ENCODE measurements around the gene TM4SF1. TPM values are rescaled to one million over a fixed set of nuclear protein-coding genes. Genes with fewer than 3 reads are reported as not detected.

The TM4SF1 gene
- total RNA-seq, 1 donor from 2014 or later, result 43.0 TPM

GRCh38 chr3:149417727-149418126 is 40.3 kb upstream of the TM4SF1 start:
- no peak for DNase-seq (ENCODE audit: low read depth)
- no peaks in the 10 kb centered on the region for H3K27me3 ChIP-seq (ENCODE audit: control insufficient read depth, insufficient read depth, low read length)
- TF ChIP-seq, protein P1, sequence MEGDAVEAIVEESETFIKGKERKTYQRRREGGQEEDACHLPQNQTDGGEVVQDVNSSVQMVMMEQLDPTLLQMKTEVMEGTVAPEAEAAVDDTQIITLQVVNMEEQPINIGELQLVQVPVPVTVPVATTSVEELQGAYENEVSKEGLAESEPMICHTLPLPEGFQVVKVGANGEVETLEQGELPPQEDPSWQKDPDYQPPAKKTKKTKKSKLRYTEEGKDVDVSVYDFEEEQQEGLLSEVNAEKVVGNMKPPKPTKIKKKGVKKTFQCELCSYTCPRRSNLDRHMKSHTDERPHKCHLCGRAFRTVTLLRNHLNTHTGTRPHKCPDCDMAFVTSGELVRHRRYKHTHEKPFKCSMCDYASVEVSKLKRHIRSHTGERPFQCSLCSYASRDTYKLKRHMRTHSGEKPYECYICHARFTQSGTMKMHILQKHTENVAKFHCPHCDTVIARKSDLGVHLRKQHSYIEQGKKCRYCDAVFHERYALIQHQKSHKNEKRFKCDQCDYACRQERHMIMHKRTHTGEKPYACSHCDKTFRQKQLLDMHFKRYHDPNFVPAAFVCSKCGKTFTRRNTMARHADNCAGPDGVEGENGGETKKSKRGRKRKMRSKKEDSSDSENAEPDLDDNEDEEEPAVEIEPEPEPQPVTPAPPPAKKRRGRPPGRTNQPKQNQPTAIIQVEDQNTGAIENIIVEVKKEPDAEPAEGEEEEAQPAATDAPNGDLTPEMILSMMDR (IDR thresholded peaks at IDR 0.05; ENCODE audit: insufficient read depth, low read length, poor library complexity, severe bottlenecking), result no peak
- no peak overlapping the region for H3K4me3 ChIP-seq (ENCODE audit: low read depth, low read length)
- H3K36me3 ChIP-seq (ENCODE audit: control insufficient read depth, insufficient read depth, low read length), result no peaks in the 10 kb centered on the region

DNA sequence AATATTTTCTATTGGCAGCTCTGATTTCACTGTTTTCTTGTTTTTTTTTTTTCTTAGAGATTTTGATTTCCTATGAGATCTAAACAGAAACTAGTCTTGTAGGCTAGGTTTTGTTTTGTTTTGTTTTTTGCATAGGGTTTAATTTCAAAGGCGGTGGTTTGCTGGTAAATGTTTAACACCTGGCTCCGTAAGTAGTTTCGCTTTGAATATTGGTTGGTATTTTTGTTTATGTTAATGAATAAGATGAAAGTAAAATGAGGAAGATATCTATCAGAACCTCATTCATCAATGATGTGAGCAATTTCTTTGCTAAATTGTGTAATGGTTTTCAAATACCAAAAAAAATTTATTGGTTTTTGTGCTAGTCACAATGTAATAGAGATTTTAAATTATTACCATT is 39.7 kb upstream of the TM4SF1 start:
- Histone ChIP-seq H3K36me3 (ENCODE audit: control insufficient read depth, insufficient read depth, low read length) (no peaks in the 10 kb centered on the region), H3K27me3 (ENCODE audit: control insufficient read depth, insufficient read depth, low read length) (no peaks in the 10 kb centered on the region), H3K4me3 (ENCODE audit: low read depth, low read length) (no peak overlapping the region)
- no peak for DNase-seq (ENCODE audit: low read depth)
- TF ChIP-seq, protein P1 (IDR thresholded peaks at IDR 0.05; ENCODE audit: insufficient read depth, low read length, poor library complexity, severe bottlenecking), result no peak

DNA sequence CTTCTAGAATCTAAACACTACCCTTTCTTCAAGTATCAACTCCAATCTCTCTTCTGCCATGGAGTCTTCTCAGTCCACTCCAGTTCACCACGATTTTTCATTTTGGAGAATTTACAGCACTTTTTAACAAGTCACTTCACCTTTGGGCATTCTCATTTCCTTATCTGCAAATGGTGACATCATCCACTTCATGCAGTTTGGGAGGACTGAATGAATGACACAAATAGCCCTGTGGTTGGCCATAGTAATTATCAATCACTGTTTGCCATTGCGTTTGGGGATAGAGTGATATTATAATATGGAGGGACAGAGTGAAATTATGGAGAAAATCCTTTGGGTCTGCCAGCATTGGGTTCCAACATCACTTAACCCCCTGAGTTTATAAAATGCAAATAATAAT is 38.0 kb upstream of the TM4SF1 start:
- TF ChIP-seq, protein P1 (IDR thresholded peaks at IDR 0.05; ENCODE audit: insufficient read depth, low read length, poor library complexity, severe bottlenecking), result no peak
- no peak overlapping the region for H3K4me3 ChIP-seq (ENCODE audit: low read depth, low read length)
- no peaks in the 10 kb centered on the region for H3K36me3 ChIP-seq (ENCODE audit: control insufficient read depth, insufficient read depth, low read length)
- DNase-seq (ENCODE audit: low read depth), result no peak
- no peaks in the 10 kb centered on the region for H3K27me3 ChIP-seq (ENCODE audit: control insufficient read depth, insufficient read depth, low read length)

- no peaks in the 10 kb centered on the region for H3K36me3 ChIP-seq (ENCODE audit: control insufficient read depth, insufficient read depth, low read length)
- no peaks in the 10 kb centered on the region for H3K27me3 ChIP-seq (ENCODE audit: control insufficient read depth, insufficient read depth, low read length)
- no peak overlapping the region for H3K4me3 ChIP-seq (ENCODE audit: low read depth, low read length)
- no peak for DNase-seq (ENCODE audit: low read depth)
- TF ChIP-seq, protein P1 (IDR thresholded peaks at IDR 0.05; ENCODE audit: insufficient read depth, low read length, poor library complexity, severe bottlenecking), result no peak
Measured at GRCh38 chr3:149414557-149415231, 37.2 kb upstream of the TM4SF1 start.

DNA sequence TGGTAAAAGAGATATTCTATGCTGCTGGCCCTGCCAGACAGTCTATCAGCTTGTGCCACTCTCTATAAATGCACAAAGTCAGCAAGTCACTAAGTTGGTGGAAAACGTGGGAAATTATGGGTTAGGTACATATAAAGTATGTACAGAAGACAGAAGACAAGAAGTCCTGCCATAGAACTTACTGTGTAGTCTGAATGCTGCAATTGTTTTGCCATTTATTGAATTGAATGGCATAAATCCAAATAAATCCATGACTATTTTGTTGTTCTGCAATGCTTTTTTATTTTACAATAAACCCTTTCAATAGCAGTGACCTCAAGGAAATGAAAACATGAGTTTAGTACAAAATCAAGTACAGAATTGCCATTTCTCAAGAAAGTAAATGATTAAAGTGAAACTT is 34.1 kb upstream of the TM4SF1 start:
- H3K36me3 ChIP-seq (ENCODE audit: control insufficient read depth, insufficient read depth, low read length), result no peaks in the 10 kb centered on the region
- no peak overlapping the region for H3K4me3 ChIP-seq (ENCODE audit: low read depth, low read length)
- TF ChIP-seq, protein P1 (IDR thresholded peaks at IDR 0.05; ENCODE audit: insufficient read depth, low read length, poor library complexity, severe bottlenecking), result no peak
- no peak for DNase-seq (ENCODE audit: low read depth)
- H3K27me3 ChIP-seq (ENCODE audit: control insufficient read depth, insufficient read depth, low read length), result no peaks in the 10 kb centered on the region

DNA sequence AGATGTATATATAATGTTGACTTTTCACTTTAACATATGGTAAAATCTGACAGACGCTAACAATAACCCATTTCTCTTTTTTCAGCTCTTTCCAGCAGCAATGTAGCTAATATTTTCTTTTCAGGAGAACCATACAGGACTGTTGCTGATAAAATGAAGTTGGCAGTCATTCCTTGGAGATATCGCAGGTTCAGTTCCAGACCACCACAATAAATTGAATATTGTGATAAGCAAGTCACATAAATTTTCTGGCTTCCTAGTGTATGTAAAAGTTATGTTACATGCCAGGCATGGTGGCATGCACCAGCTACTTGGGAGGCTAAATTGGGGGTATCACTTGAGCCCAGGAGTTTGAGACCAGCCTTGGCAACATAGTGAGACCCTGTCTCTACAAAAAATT is 31.9 kb upstream of the TM4SF1 start:
- no peak for DNase-seq (ENCODE audit: low read depth)
- TF ChIP-seq, protein P1 (IDR thresholded peaks at IDR 0.05; ENCODE audit: insufficient read depth, low read length, poor library complexity, severe bottlenecking), result no peak
- Histone ChIP-seq H3K36me3 (ENCODE audit: control insufficient read depth, insufficient read depth, low read length) (no peaks in the 10 kb centered on the region), H3K4me3 (ENCODE audit: low read depth, low read length) (no peak overlapping the region), H3K27me3 (ENCODE audit: control insufficient read depth, insufficient read depth, low read length) (no peaks in the 10 kb centered on the region)

All from kidney epithelial cell (primary cell).